ENCODE results near the gene FGGY.
"Not testable (repeated sequence)": the region's sequence is repeated elsewhere in the genome, so short reads cannot be mapped to it uniquely, and the experiment has no call there.

The FGGY gene

DNA sequence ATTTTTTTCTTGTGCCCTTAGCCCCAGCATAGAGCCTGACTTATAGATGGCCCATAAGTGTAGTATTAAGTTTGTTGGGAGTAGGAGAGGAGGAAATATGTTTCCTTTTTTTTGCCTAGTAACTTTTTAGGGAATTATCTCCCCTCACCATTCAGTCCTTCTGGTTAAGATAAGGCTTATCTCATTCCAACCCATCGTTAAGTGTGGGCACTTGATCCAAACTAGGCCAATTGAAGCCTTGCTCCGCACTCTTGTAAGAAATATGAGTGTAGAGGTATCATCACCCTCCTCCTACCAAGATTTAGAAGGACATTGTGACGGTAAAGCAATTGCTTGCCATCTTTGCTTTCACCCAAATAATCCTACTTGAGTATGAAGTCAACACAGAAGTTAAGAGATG, 8.8 kb upstream of the FGGY start:
- DNase-seq (ENCODE audit: low spot score) = no peak

DNA sequence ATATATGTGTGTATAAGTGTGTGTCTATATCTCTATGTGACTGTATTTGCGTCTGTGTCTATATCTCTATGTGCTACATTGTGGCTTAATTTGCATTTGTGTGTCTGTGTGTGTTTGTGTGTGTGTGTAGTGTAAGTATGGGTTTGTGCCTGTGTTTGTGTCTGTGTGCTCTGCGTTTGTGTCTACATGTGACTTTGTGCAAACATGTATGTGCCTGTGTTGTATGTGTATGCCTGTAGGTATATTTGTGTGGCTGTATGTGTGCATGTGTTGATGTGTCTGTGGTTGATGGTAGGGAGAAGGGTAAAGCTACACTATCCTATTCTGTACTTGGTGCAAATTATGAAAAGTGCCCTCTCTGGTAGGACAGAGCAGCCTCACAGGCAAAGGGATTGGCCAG, 7.3 kb upstream of the FGGY start:
- no peak for DNase-seq (ENCODE audit: low spot score)

DNA sequence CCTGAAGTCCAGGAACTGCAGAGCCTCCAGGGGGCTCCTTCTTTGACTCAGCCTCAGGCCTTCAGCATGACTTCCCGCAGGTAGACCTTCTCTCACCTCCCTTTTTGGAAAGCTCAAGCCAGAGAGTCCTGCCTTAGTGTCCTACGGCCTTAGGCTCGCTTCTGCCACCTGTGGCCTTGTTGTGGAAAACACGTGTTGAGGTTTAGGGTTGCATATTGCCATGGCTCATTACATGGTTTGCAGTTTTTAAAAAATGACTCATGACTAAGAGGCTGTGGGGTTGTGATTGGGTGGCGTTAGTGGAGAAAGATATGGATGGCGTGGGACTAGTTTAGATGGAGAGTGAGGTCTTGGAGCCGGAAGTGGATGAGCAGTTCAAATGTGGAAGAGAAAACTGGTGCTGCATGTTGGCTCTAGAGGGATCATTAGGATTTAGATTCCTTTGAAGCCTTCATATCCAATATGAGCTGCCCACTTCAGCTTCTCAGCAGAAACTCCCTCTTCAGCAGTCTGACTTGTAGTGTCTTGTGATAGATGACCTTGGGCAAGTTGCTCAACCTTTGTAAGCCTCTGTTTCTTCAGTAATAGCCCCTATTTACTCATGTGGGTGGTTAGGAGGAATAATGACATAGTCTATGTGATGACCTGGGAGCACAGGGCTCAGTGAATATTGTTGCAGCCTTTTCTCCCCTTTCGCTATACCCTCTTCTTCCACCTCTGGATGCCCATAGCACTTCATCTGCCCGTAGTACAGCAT, 6.5 kb upstream of the FGGY start:
- peak; percentile 55 for DNase-seq (ENCODE audit: low spot score)

DNA sequence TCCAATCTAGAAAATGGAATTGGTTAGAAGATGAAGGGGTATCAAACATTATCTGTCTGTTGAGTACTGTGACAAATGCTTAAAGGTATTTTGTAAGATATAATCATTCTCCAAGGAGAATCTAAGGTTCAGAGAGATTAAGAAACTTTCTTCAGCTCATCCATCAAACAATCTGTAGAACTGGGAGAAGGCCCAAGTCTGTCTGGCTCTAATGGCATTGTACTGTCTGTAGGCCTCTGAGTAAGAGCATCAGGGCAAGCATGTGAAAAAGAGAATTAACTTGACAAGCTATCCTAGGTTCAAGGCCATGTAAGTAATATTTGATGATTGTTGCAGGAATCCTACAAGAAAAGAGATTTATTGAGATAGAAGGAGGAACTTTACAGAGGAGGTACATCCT, 5.3 kb upstream of the FGGY start:
- DNase-seq (ENCODE audit: low spot score) = no peak

DNA sequence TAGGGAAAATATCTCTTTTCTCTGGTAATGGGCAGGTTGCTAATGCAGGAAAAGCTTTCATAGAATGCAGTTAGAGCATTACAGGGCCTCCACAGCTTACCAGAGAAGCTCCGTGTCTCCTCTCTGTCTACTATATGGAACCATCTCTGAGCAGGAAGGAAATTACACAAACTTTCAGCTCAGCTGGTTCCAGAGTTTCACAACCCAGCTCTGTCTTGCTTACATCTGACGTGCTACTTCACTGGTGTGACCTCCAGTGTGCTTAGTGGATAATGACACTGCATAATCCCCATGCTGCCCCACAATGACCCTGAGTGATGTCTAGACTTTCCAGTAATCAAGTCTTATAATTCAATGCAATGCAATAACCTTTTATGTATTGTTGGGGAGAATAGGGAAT, 4.3 kb upstream of the FGGY start:
- DNase-seq (ENCODE audit: low spot score) = no peak

DNA sequence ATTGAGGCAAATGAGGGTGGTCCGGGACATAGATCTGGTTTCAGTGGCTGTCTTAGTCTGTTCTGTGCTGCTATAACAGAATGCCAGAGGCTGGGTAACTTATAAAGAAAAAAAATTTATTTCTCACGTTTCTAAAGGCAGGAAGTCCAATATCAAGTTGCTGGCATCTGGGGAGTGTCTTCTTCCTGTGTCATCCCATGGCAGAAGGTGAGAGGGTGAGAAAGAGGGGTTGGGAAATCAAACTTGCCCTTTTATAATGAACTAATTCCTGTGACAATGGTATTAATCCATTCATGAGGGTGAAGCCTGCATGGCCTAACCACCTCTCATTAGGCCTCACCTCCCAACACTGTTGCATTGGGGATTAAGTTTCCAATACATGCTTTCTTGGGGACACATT, 3.7 kb upstream of the FGGY start:
- DNase-seq (ENCODE audit: low spot score) = no peak

DNA sequence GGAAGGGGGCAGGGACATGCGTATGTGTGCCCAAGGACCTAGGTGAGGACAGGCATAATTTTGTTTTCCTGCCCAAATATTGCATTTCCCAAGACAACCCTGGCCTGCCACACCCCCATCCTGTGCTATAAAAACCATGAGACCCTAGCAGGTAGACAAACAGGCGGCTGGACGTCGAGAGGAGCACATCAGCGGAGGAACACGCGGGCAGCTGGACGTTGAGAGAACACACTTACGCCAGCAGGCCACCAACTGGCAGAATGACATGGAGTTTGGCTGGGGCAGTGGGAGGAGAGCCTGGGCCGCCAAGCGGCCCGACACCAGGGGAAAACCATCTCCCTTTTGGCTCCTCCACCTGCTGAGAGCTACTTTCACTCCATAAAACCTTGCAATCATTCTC, 3.0 kb upstream of the FGGY start:
- no peak for DNase-seq (ENCODE audit: low spot score)

DNA sequence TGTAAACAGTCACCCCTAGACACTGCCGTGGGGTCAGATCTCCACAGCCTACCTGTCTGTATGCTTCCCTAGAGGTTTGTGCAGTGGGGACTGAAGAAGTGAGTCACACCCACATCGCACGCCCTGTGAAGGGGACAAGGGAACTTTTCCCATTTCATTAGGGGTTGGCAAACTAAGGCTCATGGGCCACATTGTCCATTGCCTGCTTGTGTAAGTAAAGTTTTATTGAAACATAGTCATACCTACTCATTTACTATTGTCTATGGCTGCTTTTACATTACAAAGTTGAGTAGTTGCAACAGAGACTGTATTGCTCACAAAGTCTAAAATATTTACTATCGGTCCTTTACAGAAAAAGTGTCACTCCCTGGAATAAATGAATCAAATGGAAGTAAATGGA, 2.5 kb upstream of the FGGY start:
- no peak for DNase-seq (ENCODE audit: low spot score)

DNA sequence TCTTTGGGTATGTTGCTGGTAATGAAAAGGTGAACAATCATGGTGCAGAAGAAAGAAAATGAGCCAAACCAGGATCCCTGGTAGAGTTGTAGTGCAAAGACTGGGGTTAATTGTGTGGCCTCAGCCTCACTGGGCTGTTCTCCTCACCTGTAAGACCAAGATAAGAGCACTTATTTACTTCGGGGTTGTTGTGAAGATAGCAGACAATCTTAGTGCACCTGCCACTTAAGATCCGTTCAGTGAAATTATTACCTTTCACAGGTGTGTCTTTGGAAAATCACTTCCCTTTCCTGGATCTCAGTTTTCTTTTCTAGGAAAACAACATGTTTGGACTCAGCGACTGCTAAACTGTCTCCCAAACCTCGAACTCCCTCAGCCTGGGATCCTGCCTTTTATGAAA, 1.3 kb upstream of the FGGY start:
- no peak for DNase-seq (ENCODE audit: low spot score)

DNA sequence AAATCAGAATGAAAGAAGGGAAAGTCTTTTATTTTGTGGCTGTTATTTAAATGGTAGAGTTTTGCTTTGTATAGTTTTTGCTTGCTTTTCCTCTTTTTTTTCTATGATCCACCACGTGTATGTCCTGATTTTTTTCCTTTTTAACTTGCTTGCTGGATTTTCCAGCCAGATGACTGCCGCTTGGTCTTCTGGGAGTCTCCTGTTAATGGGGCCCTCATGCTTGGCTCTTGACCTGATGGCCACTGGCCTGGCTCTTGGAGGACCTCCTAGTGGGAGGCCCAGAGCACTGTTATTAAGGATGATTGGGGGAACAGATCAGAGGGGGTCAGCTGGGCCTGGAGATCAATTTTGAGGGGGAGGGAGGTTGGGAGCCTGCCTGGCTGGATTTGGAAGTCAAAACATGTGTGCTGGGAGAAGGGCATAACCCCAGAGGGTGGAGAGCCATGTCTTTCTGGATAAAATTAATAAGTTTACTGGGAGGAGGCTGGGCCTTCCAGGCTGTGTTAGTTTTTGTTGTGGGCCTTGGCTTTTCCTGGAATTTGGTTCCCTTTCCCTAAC, 1.2 kb downstream of the FGGY start:
- no peak for DNase-seq (ENCODE audit: low spot score)

DNA sequence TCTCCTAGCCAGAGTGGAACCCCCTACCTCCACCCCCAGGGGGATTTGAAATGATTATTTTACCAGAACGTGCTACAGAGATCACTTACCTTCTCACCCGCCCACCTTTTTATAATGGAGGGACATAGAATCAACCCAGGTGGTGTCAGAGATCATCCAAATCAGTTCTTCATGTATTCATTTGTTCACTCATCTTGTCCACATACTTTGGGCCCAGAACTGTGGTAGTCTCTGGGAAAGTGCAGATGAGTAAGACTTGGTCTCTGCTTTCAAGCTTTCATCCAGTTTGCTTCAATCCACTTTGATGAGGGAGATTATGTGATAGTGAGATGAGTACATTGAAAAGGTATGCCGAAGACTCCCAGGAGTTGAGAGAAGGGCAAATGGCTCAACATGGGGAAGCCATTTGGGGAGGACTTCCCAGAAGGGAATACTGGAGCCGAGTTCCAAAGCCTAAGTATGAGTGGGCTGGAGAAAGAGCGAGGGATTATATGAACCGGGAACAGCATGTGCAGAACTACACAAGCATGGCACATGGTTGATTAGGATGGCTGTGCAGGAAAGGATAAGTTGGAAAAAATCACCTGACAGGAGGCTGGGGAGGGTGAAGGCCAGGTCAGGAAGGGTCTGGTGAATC, 1.9 kb downstream of the FGGY start:
- DNase-seq (ENCODE audit: low spot score) = no peak

DNA sequence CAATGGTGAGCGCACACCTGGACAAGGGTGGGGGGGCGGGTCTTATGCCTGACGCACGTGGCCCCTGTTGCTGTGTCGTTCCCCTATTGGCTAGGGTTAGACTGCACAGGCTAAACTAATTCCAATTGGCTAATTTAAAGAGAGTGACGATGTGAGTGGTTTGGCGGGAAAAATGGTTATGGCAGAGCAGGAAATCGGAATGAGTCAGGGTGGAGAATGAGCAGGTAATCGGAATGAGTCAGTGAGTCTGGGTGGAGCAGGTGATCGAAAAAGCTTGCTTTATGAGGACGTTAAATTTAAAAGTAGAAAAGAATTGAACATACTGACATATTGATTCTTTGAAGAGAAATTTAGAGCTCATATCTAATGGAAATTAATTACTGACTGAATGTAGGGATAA, 2.8 kb downstream of the FGGY start:
- DNase-seq (ENCODE audit: low spot score) = not testable (repeated sequence)

DNA sequence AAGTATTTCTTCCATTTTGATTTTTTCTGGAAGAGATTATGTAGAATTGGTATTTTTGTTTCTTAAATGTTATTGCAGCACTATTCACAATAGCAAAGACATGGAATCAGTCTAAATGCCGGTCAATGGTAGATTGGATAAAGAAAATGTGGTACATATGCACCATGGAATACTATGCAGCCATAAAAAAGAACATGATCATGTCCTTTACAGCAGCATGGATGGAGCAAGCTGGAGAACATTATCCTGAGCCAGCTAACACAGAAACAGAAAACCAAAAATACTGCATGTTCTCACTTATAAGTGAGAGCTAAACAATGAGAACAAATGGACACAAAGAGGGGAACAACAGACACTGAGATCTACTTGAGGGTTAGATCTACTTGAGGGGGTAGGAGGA, 5.4 kb downstream of the FGGY start:
- DNase-seq (ENCODE audit: low spot score) = no peak

DNA sequence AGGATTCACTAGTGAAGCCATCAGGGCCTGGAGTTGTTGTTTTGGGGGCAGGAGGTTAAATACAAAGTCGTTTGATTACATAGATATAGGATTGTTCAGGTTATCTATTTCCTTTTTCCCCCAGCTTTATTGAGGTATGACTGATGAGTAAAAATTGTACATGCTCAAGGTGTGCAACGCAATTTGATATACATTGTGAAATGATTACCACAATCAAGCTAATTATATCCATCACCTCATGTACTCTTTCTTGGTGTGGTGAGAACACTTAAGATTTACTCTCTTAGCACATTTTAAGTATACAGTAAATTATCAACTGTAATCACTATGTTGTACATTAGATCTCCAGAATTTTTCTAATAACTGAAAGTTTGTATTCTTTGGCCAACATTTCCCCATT, 6.0 kb downstream of the FGGY start:
- DNase-seq (ENCODE audit: low spot score) = no peak

DNA sequence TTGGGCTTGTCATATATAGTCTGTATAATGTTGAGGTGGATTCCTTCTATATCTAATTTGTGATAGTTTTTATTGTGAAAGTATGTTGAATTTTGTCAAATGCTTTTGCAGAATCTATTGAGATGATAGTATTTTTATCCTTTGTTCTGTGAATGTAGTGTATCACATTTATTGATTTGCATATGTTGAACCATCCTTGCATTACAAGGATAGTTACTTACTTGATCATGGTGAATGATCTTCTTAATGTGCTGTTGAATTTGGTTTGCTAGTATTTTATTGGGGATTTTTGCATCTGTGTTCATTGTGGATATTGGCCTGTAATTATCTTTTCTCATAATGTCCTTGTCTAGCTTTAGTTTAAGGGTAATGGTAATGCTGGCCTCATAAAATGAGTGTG, 8.3 kb downstream of the FGGY start:
- no peak for DNase-seq (ENCODE audit: low spot score)

DNA sequence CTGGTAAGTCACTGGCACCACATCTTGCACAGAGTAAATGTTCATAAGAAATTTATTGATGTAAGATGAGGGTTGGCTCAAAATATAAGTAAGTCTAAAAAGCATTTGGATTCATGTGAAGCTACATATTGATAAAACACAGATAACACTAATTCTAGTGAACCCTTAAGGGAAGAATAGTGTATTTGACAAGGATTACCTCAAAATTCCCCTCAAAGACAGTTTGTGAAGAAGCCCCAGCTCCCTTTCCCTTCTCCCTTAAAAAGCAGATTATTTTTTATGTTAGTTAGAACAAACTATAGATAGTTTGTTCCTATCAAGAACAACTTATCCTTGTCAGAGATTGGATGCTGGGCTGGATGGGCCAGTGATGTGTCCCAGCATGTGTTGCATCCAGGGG, 10.7 kb downstream of the FGGY start:
- no peak for DNase-seq (ENCODE audit: low spot score)

DNA sequence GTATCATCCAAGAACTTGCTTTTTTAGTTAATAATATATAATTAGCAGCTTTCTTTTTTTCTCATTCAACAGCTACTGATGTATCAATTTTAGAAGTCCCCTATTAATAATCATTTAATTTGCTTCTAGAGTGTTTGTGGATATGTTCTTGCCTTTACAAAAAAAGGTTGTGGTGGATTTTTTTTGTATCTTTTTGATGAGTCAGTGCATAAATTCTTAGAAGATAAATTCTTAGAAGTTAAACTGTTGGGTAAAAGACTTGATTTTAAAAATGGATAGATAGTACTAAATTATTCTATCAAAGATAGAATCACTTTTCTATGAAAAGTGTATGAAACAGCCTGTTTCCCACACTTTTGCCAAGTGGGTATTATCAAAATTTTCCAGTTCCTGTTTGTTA, 11.9 kb downstream of the FGGY start:
- no peak for DNase-seq (ENCODE audit: low spot score)

DNA sequence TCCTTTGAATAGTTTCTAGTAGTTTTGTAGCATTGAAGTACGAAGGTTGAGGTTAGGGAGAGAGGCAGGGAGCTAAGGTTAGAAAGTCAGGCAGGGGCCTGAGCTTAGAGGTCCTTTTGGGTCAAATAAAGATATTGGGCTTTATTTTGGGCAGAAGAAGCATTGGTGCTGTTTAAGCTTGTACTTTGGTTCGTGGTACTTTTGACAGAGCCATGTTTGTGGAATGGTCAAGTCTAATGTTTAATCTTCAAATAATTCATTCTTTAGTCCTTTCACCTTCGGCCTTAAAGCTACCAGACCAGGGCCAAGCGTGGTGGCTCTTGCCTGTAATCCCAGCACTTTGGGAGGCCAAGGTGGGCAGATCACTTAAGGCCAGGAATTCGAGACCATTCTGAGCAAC, 12.5 kb downstream of the FGGY start:
- DNase-seq (ENCODE audit: low spot score) = no peak

DNA sequence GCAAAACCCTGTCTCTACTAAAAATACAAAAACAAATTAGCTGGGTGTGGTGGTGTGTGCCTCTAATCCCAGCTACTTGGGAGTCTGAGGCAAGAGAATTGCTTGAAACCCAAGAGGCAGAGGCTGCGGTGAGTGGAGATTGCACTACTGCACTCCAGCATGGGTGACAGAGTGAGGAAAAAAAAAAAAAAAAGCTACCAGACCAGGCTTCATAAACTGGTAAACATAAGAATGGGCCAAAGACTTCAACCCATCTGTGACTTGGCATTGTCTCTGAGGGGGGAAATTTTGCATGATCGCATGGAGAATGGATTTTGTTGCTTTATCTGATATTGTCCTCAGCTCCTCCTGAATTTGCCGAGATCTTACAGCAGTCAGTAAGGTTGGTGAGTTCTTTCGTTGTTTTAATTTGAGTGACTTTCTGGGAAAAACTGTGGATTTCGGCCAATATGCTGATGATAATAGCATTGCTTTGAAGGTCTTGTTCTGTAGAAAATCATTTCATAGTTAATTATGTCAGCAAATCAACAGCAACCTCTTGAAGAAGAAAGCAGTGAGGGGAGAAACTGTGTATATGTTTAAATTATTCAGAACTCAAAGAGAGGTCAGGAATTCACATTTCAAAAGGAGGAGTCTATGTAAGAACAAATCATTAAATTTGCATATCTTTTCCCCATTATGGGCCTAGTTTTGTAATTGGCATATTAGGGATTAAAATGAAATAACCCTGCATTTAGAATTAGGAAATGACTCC, 13.1 kb downstream of the FGGY start:
- no peak for DNase-seq (ENCODE audit: low spot score)

DNA sequence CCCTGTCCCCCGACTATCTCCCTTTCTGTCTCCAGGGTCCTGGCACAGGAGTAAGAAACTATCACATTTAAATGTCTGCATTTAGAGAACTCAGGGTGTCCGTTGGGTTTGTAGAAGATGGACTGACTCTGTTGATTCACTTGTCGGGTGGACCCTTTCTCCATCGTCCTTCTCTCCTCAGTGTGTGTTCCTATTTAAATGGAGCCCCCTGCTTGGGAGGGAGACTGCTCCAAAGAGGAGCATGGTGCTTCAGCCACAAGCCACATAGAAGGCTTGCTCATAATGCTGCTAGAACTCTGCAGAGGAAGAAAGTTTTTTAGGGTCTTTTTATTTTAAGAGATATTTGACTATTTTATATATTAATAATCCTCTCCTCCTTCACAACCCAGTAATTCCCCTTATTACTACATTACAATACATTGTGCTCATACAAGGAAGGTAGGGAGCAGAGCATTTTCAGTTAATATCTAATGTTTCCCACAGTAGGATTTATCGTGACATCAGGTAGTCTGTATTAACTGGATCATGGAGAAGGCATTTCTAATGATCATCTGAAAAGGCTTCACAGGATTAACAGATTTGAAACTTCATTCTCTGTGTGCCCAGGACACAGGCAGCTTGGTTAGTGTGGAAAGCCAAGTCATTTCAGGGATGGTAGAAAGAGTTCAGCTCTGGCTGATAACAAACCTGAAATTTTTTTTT, 13.8 kb downstream of the FGGY start:
- DNase-seq (ENCODE audit: low spot score) = no peak

DNA sequence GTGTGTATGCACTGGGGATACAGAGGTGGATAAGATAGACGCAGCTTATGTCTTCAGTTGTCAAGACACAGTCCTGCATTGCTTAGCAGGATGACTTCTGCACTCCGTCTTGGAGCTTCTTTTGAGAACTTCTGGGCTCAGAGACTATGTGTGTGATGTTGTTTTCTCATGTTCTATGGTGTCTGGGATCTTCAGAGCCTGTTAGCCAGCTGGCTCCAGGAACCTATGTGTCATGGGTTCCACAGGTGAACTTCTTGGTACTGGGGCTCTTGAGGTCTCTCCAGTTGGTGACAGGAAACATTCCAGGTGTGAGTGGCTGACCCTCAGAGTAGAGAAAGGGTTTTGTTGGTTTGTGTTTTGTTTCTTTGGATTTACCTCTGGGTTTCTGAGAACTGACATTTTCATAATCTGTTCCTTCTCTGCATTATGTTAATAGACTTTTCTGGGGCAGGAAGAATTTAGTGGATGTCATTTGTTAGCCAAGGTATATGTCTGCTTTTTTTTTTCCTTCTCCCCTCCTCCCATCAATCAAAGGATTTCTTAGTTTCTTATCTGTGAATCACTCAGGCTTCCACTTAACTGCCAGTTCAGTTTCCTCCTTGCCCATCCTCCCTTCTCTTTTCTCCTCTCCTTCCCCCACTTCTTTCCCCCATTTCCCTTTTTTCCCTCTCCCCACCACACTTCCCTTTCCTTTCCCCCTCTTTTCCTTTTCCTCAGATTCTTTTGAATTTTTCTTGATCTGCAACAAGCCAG, 18.1 kb downstream of the FGGY start:
- no peak for DNase-seq (ENCODE audit: low spot score)
